ENCODE data around the gene RPTOR. TPM values are rescaled to one million over a fixed set of nuclear protein-coding genes. Genes with fewer than 3 reads are reported as not detected.

Gene RPTOR
- polyA plus RNA-seq, 1 of the 3 experiments (the other 2 are of a cell fraction), result 14.9 TPM

GRCh38 chr17:80839026-80839345, 294.3 kb downstream of the RPTOR start:
- no peaks in the 10 kb centered on the region for H4K20me1 ChIP-seq (ENCODE audit: insufficient read depth)
- no peak overlapping the region for H3K4me3 ChIP-seq (ENCODE audit: low read depth in 2 of 2, low read length in 1 of 2)
- peaks cover 0 to 13% of the 10 kb centered on the region in 2 experiments for H3K36me3 ChIP-seq (replicated peaks in 1 of 2; ENCODE audit: control insufficient read depth in 1 of 2, insufficient read depth in 2 of 2, low read length in 1 of 2)
- H3K79me2 ChIP-seq (ENCODE audit: insufficient read depth), result no peaks in the 10 kb centered on the region
- H3K4me2 ChIP-seq, result no peak overlapping the region
- POLR2A ChIA-PET, result no interaction called here
- no peaks in the 10 kb centered on the region for H3K9me3 ChIP-seq
- peaks cover 4 to 25% of the 10 kb centered on the region in 2 experiments; a peak in 3 of 4 replicates for H3K4me1 ChIP-seq (ENCODE audit: control insufficient read depth in 1 of 2, insufficient read depth in 2 of 2, low read depth in 1 of 2, low read length in 1 of 2)
- no peak overlapping the region for H3K9ac ChIP-seq
- H3K27me3 ChIP-seq (ENCODE audit: insufficient read depth), result no peaks in the 10 kb centered on the region
- TF ChIP-seq FOXJ3 (CRISPR knock-in tag; IDR thresholded peaks at IDR 0.05) (no peak), MXI1 (IDR thresholded peaks at IDR 0.05; ENCODE audit: low read depth, low read length) (no peak), RCOR1 (IDR thresholded peaks at IDR 0.05; ENCODE audit: low read length) (no peak)
- no peaks in the 10 kb centered on the region for H3K9me2 ChIP-seq
- no peak overlapping the region for H2AFZ ChIP-seq (ENCODE audit: low read depth)
- no peak for DNase-seq
- 93% methylated on average over 11 of the region's 11 CpGs for WGBS (ENCODE audit: low lambda C conversion rate)
- H3K27ac ChIP-seq (ENCODE audit: low read depth in 2 of 2, low read length in 1 of 2), result no peak overlapping the region
- H3F3A ChIP-seq (replicated peaks; ENCODE audit: insufficient read depth), result peaks cover under 1% of the 10 kb centered on the region
- CTCF ChIA-PET, result interaction anchor here (1.0 to 1.9 kb wide), 3 partner anchors 12 to 27 kb away, joined by 3 to 6 read pairs (median 3); no protein-coding TSS in a partner anchor

- no peak overlapping the region for H3K27ac ChIP-seq (ENCODE audit: low read depth in 2 of 2, low read length in 1 of 2)
- 92% methylated on average over 8 of the region's 8 CpGs for WGBS (ENCODE audit: low lambda C conversion rate)
- no peaks in the 10 kb centered on the region for H3F3A ChIP-seq (replicated peaks; ENCODE audit: insufficient read depth)
- peaks cover 0 to 13% of the 10 kb centered on the region in 2 experiments for H3K36me3 ChIP-seq (replicated peaks in 1 of 2; ENCODE audit: control insufficient read depth in 1 of 2, insufficient read depth in 2 of 2, low read length in 1 of 2)
- H3K79me2 ChIP-seq (ENCODE audit: insufficient read depth), result no peaks in the 10 kb centered on the region
- H3K4me3 ChIP-seq (ENCODE audit: low read depth in 2 of 2, low read length in 1 of 2), result no peak overlapping the region
- CTCF ChIA-PET, result interaction anchor here (1.0 to 1.9 kb wide), 4 partner anchors 11 to 26 kb away, joined by 3 to 6 read pairs (median 3); no protein-coding TSS in a partner anchor
- DNase-seq, result no peak
- H2AFZ ChIP-seq (ENCODE audit: low read depth), result no peak overlapping the region
- no peaks in the 10 kb centered on the region for H3K27me3 ChIP-seq (ENCODE audit: insufficient read depth)
- TF ChIP-seq MXI1 (IDR thresholded peaks at IDR 0.05; ENCODE audit: low read depth, low read length) (no peak), NRF1 (IDR thresholded peaks at IDR 0.05; ENCODE audit: low read depth, low read length) (no peak), POLR2AphosphoS5 (IDR thresholded peaks at IDR 0.05; ENCODE audit: low read depth, low read length) (no peak), SIN3A (IDR thresholded peaks at IDR 0.05; ENCODE audit: borderline replicate concordance, low read depth, low read length) (no peak)
- H3K4me1 ChIP-seq (ENCODE audit: control insufficient read depth in 1 of 2, insufficient read depth in 2 of 2, low read depth in 1 of 2, low read length in 1 of 2), result peaks cover 0 to 20% of the 10 kb centered on the region in 2 experiments; a peak in 2 of 4 replicates
- H3K9ac ChIP-seq, result no peak overlapping the region
- no peaks in the 10 kb centered on the region for H4K20me1 ChIP-seq (ENCODE audit: insufficient read depth)
- POLR2A ChIA-PET, result interaction anchor here (1.0 kb wide), 1 partner anchor 12 kb away, joined by 3 read pairs; no protein-coding TSS in a partner anchor
- no peak overlapping the region for H3K4me2 ChIP-seq
- H3K9me3 ChIP-seq, result no peaks in the 10 kb centered on the region
- H3K9me2 ChIP-seq, result no peaks in the 10 kb centered on the region
Observed at GRCh38 chr17:80839511-80839941, 294.9 kb downstream of the RPTOR start.

- WGBS (ENCODE audit: low lambda C conversion rate), result 94% methylated on average over 15 of the region's 15 CpGs
- ChIA-PET POLR2A (interaction anchor here (1.0 kb wide), 1 partner anchor 13 kb away, joined by 3 read pairs; no protein-coding TSS in a partner anchor), CTCF (interaction anchor here (1.1 to 1.9 kb wide), 2 partner anchors 20 to 26 kb away, joined by 3 to 6 read pairs; no protein-coding TSS in a partner anchor)
- no peak for TF ChIP-seq USF1 (IDR thresholded peaks at IDR 0.05; ENCODE audit: borderline replicate concordance, low read depth)
- TF ChIP-seq SIN3A (IDR thresholded peaks at IDR 0.05; ENCODE audit: borderline replicate concordance, low read depth, low read length), result no peak
- TF ChIP-seq CHD2 (IDR thresholded peaks at IDR 0.05; ENCODE audit: low read length, partially characterized antibody), result no peak
- TF ChIP-seq FOXM1 (IDR thresholded peaks at IDR 0.05; ENCODE audit: low read depth), result no peak
- no peak for TF ChIP-seq PBX3 (IDR thresholded peaks at IDR 0.05)
- no peak for TF ChIP-seq RCOR1 (IDR thresholded peaks at IDR 0.05; ENCODE audit: low read length)
- no peak for TF ChIP-seq GATA2 (CRISPR knock-in tag; IDR thresholded peaks at IDR 0.05)
- no peak for TF ChIP-seq RFX5 (IDR thresholded peaks at IDR 0.05; ENCODE audit: low read length)
- TF ChIP-seq EP300 (IDR thresholded peaks at IDR 0.05; ENCODE audit: borderline replicate concordance in 1 of 2, low read depth in 1 of 2, low read length in 1 of 2), result no peak
- TF ChIP-seq MEF2A (IDR thresholded peaks at IDR 0.05; ENCODE audit: borderline replicate concordance, low read depth), result no peak
- no peak for TF ChIP-seq USF2 (IDR thresholded peaks at IDR 0.05; ENCODE audit: borderline replicate concordance, low read depth, low read length)
- TF ChIP-seq IRF3 (IDR thresholded peaks at IDR 0.05; ENCODE audit: low read depth, low read length), result no peak
- TF ChIP-seq TCF12 (IDR thresholded peaks at IDR 0.05), result no peak
- no peak for TF ChIP-seq TEAD4 (IDR thresholded peaks at IDR 0.05; ENCODE audit: borderline replicate concordance, insufficient read depth)
- no peak for TF ChIP-seq RAD21 (IDR thresholded peaks at IDR 0.05; ENCODE audit: low read length)
Observed at GRCh38 chr17:80839970-80840369, 295.3 kb downstream of the RPTOR start.

More at GRCh38 chr17:80839970-80840369, 295.3 kb downstream of the RPTOR start:
- Histone ChIP-seq H3K4me1 (ENCODE audit: control insufficient read depth in 1 of 2, insufficient read depth in 2 of 2, low read depth in 1 of 2, low read length in 1 of 2) (peaks cover 0 to 15% of the 10 kb centered on the region in 2 experiments; a peak in 2 of 4 replicates), H3F3A (replicated peaks; ENCODE audit: insufficient read depth) (no peaks in the 10 kb centered on the region), H4K20me1 (ENCODE audit: insufficient read depth) (no peaks in the 10 kb centered on the region), H3K4me2 (no peak overlapping the region), H3K9me3 (no peaks in the 10 kb centered on the region), H3K4me3 (ENCODE audit: low read depth in 2 of 2, low read length in 1 of 2) (no peak overlapping the region), H3K79me2 (ENCODE audit: insufficient read depth) (no peaks in the 10 kb centered on the region), H2AFZ (ENCODE audit: low read depth) (no peak overlapping the region), H3K27ac (ENCODE audit: low read depth in 2 of 2, low read length in 1 of 2) (no peak overlapping the region), H3K9ac (no peak overlapping the region), H3K36me3 (replicated peaks in 1 of 2; ENCODE audit: control insufficient read depth in 1 of 2, insufficient read depth in 2 of 2, low read length in 1 of 2) (peaks cover 0 to 13% of the 10 kb centered on the region in 2 experiments), H3K27me3 (ENCODE audit: insufficient read depth) (no peaks in the 10 kb centered on the region), H3K9me2 (no peaks in the 10 kb centered on the region)
- no peak for DNase-seq
